NCI-H128 (cell line): ENCODE results near the gene GNRH2.
"Not testable (repeated sequence)": the region's sequence is repeated elsewhere in the genome, so short reads cannot be mapped to it uniquely, and the experiment has no call there.

Source experiments
- DNase-seq: peaks from one replicate; lab custom pipeline; 2025; ENCODE audit not compliant: unreplicated experiment; lab: John Stamatoyannopoulos, UW

GNRH2 gene

GRCh38 chr20:3041854-3042409 is 1.5 kb upstream of the GNRH2 start:
- DNase-seq, result no peak

- DNase-seq, result no peak
Measured at GRCh38 chr20:3042625-3043024, 797 bp upstream of the GNRH2 start.

DNA sequence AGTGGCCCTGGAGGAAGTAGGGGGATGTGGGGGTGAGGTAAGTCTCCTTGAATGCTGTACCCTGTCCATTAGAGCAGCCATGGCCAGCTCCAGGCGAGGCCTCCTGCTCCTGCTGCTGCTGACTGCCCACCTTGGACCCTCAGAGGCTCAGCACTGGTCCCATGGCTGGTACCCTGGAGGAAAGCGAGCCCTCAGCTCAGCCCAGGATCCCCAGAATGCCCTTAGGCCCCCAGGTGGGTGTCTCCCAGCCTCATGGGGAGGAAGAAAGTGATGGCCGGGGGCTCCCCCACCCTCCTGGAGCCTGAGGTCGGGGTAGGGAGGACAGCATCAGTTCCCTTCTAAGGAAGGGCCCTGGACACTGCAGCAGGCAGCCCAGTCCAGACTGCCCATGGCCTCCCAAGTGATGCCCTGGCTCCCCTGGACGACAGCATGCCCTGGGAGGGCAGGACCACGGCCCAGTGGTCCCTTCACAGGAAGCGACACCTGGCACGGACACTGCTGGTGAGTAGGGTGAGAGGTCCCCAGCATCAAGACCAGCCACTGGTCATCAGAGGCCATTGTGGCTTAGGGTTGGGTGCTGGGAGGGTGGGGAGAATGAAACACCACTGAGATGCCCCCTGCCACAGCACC is 1.0 kb downstream of the GNRH2 start:
- no peak for DNase-seq

DNA sequence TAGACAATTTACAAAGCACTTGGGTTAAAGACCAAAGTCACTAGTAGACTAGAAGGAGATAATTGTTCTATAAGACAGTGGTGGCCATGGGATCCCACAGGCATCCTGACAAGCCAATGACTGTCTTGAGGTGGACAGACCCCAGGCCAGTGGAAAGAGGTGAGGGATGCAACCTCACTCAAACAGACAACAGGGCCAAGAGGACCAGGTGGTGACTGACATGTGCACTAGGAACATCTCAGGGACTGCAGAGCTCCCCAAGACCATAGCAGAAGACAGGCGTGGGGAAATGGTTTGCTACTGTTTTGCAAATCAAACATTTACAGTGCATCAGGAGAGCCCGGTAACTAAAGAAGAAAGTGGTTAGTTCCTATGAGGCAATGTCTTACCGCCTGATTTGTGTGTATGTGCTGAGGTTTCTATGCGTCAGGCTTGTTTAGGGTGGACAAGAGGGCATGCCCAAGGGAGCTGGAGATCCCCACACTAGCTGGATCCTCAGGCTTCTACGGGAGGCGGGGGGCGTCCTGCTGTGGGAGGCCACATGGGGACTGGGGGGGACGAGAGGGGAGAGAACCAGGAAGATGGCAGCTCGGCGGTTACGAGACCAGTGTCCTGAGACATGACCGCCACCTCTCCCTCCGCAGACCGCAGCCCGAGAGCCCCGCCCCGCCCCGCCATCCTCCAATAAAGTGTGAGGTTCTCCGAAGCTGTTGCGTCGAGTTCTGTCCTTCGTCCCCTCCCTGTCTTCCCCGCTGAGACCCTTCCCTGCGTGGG is 1.8 kb downstream of the GNRH2 start:
- no peak for DNase-seq

- DNase-seq, result peak; percentile 56
Measured at GRCh38 chr20:3045816-3046676, 2.6 kb downstream of the GNRH2 start, which contains the start of gene MRPS26. Gene MRPS26, plus strand, starts transcription at chr20:3046052. Its CDS starts 17 bp downstream, at chr20:3046069.

DNA sequence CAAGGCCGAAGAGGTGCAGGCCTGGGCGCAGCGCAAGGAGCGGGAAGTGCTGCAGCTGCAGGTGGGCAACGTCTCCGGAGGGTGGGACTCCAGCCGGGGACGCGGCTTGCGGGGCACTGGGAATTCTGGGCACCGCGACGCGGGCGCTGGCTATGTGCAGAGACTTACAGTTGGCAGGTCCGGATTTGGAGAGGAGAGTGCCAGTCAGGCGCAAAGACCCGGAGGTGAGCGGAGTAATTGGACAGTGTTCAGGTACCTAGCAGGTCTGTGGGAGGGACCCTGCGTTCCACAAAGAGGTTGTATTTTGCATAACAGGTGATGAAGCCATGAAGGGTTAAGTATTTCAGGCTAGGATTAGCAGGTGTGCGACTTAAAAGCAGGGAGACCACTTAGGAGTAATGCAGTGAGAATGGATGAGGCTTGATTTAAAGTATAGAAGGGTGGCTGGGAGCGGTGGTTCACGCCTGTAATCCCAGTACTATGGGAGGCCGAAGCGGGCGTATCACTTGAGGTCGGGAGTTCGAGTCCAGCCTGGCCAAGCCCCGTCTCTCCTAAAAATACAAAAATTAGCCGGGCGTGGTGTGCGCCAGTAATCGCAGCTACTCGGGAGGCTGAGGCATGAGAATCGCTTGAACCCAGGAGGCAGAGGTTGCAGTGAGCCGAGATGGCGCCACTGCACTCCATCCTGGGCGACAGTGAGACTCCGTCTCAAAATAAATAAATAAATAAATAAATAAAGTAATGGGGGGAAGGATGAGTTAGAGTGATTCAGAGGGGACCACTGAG is 3.4 kb downstream of the GNRH2 start:
- no peak for DNase-seq

GRCh38 chr20:3047486-3048419 is 4.3 kb downstream of the GNRH2 start:
- DNase-seq, result no peak

- DNase-seq, result no peak
Measured at GRCh38 chr20:3051385-3052019, 8.1 kb downstream of the GNRH2 start.

DNA sequence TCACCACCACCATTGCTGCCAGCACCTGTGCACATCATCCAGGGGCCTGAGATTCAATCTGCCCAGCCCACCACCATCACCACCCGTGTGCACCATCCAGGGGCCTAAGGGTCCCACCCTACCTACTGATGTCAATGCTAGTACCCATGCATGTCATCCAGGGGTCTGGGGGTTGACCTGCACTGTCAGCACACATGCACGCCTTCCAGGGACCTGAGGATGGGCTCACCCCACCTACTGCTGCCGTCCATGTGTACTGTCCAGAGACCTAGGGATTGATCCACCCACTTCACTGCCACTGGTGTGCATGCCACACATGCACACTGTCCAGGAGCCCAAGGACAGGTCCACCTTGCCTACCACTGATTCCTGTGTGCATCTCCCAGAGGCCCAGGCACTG is 16.1 kb downstream of the GNRH2 start:
- DNase-seq, result no peak

DNA sequence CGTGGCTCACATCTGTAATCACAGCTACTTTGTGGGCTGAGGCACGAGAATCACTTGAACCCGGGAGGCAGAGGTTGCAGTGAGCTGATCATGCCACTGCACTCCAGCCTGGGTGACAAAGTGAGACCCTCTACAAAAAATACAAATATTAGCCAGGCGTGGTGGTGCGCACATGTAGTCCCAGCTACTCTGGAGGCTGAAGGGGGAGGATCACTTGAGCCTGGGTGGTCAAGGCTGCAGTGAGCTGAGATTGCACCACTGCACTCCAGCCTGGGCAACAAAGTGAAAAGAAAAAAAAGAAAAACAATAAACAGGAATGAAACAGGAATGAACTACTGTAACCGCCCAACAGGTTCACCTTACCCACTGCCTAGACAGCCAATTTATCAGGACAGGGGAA is 20.7 kb downstream of the GNRH2 start:
- not testable (repeated sequence) for DNase-seq

DNA sequence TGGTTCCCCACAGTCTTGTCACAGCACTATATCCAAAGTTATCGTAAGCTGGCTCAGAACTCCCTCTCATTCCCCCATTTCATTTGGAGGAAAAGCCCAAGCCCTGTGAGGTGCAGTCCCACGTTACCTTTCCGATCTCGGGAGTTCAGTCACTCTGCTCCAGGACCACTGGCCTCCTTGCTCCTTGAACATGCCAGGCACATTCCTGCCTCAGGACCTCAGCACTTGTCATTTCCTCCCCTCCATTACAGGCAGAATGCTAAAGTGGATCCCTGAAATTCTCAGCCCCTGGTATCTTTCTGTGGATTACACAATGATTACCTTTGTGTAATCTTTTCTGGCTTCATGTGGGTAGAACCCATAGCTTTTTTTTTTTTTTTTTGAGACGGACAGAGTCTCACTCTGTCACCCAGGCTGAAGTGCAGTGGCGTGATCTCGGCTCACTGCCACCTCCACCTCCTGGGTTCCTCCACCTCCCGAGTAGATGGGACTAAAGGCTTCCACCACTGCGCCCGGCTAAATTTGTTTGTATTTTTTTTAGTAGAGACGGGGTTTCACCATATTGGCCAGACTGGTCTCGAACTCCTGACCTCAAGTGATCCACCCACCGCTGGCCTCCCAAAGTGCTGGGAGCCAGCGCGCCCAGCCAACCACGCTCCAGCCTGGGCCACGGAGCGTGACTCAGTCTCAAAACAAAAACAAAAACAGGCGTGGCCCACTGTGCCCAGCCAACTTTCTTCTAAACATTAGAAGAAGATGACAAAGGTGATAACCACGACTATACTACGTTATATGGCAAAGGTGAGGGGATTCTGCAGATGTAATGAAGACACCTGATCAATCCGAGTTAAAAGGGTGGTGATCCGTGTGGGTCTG is 24.0 kb downstream of the GNRH2 start:
- no peak for DNase-seq

DNA sequence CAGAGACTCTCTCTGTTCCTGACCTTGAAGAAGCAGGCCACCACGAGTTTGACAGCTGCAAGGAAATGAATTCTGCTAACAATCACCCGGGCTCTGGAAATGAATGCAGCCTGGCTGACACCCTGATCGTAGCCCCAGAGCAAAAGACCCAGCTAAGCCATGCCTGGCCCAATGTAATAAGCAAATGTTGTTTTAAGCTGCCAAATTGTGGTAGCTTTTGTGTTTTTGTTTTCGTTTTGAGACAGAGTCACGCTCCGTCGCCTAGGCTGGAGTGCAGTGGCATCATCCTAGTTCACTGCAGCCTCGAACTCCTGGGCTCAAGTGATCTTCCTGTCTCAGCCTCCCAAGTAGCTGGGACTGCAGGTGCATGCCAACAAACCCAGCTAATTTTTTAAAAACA is 24.7 kb downstream of the GNRH2 start:
- no peak for DNase-seq

- no peak for DNase-seq
Measured at GRCh38 chr20:3068986-3069900, 25.8 kb downstream of the GNRH2 start.

GRCh38 chr20:3070725-3071124 is 27.3 kb downstream of the GNRH2 start:
- DNase-seq, result no peak

DNA sequence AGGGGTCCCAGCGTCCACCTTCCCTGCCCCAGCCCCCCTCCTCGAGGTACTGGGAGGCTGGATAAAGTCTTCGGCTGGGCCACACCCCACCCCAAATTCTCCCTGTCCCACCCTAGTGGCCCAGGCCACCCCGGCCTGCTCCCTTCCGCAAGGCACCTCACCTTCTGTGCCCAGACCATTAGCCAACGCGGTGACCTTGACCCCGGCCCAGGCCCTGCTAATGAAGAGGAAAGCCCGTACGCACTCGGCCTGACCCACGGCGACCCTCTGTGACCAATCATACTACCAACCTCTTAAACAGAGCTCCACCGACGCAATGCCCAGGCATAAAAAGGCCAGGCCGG is 27.8 kb downstream of the GNRH2 start:
- no peak for DNase-seq

DNA sequence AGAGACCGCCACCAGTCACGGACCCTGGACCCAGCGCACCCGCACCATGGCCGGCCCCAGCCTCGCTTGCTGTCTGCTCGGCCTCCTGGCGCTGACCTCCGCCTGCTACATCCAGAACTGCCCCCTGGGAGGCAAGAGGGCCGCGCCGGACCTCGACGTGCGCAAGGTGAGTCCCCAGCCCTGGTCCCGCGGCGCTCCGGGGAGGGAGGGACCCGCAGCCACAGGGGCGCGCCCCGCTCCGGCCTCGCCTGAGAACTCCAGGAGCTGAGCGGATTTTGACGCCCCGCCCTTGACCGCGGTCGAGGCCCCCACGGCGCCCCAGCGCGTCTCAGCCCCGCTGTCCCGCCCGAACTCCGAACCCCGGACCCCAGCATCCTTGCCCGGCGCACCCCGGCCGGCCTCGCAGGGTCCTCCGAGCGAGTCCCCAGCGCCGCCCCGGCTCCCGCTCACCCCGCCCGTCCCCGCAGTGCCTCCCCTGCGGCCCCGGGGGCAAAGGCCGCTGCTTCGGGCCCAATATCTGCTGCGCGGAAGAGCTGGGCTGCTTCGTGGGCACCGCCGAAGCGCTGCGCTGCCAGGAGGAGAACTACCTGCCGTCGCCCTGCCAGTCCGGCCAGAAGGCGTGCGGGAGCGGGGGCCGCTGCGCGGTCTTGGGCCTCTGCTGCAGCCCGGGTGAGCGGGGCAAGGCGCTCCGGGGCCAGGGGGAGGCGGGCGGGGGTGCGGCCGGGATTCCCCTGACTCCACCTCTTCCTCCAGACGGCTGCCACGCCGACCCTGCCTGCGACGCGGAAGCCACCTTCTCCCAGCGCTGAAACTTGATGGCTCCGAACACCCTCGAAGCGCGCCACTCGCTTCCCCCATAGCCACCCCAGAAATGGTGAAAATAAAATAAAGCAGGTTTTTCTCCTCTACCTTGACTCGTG is 28.4 kb downstream of the GNRH2 start, which contains the start of gene OXT:
TSS of gene OXT (plus strand) at position 11 of the 920 bp plus-strand sequence. CDS start at position 47, 36 bp downstream.
- DNase-seq, result no peak
